ENCODE measurements around the gene NHP2.

DNA sequence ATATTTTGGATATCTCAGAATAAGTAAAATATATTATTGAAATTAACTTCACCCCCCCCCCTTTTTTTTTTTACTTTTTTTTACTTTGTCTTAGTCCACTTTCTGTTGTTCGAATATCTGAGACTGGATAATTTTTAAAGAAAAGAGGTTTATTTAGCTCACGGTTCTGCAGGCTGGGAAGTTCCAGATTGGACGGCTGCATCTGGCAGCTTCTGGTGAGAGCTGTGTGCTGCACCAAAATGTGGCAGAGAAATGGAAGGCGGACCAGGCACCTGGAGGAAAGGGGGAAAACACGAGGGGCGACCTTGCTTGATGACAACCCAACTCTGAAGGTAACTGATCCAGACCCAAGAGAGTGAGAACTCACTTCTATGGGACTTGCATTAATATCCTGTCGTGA is 39.1 kb upstream of the NHP2 start:
- TF ChIP-seq HDAC2 (IDR thresholded peaks at IDR 0.05) = no peak
- TF ChIP-seq POLR2A (IDR thresholded peaks at IDR 0.05; ENCODE audit: low read length) = no peak
- no peak for TF ChIP-seq CHD2 (IDR thresholded peaks at IDR 0.05; ENCODE audit: low read length, partially characterized antibody)
- TF ChIP-seq RAD21 (conservative IDR thresholded peaks at IDR 0.05 in 1 of 2, IDR thresholded peaks at IDR 0.05 in 1 of 2) = no peak
- no peak for TF ChIP-seq RFX5 (IDR thresholded peaks at IDR 0.05)
- no peak for TF ChIP-seq MYC (IDR thresholded peaks at IDR 0.05; ENCODE audit: borderline replicate concordance, low read length)
- TF ChIP-seq HOXA7 (CRISPR knock-in tag; IDR thresholded peaks at IDR 0.05) = no peak
- TF ChIP-seq, protein P1, sequence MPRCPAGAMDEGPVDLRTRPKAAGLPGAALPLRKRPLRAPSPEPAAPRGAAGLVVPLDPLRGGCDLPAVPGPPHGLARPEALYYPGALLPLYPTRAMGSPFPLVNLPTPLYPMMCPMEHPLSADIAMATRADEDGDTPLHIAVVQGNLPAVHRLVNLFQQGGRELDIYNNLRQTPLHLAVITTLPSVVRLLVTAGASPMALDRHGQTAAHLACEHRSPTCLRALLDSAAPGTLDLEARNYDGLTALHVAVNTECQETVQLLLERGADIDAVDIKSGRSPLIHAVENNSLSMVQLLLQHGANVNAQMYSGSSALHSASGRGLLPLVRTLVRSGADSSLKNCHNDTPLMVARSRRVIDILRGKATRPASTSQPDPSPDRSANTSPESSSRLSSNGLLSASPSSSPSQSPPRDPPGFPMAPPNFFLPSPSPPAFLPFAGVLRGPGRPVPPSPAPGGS (IDR thresholded peaks at IDR 0.05) = no peak

All from A549 (cell line).